Sciatic nerve (tissue), 2 donors: Measurements from ENCODE around the gene BCL3. TPM values are rescaled to one million over a fixed set of nuclear protein-coding genes. Genes with fewer than 3 reads are reported as not detected.
"Not testable (repeated sequence)": the region's sequence is repeated elsewhere in the genome, so short reads cannot be mapped to it uniquely, and the experiment has no call there.

Experiments used
- ATAC-seq: fragments of 200-7000 bp; cut with Tn5 transposase; one replicate; pipeline ENCODE4 v1.9.1; 2020; ENCODE audit warnings: mild to moderate bottlenecking, moderate library complexity
- DNase-seq: peaks from one replicate; pipeline ENCODE4 v3.0.0-alpha.2; 2020; ENCODE audit warnings: low spot score
- intact Hi-C: fragments of 100-400 bp; cut with DNase I; formaldehyde crosslinking; loops from one replicate; pipeline ENCODE4 v1.14.2; 2022
- total RNA-seq: library from RNA; stranded (reverse); fragmentation: NEBNext Ultra II Directional; extraction: Animal tissue kit (Norgen Biotek cat#: 25700); gene quantifications from one replicate; pipeline ENCODE4 v1.2.1, GENCODE V29; 2021
- donor health status: DM: no; HTN: no; CAD: no.
- donor health status: DM: no; HTN: no; CAD: no.

BCL3 gene
- total RNA-seq, 1 donor from 2014 or later = 117 TPM

- ATAC-seq = no peak
These were observed 29.2 kb upstream of the BCL3 start for GRCh38 chr19:44719262-44719701.

GRCh38 chr19:44720396-44720795 lies 28.1 kb upstream of the BCL3 start:
- ATAC-seq, DNase-seq: not testable (repeated sequence)
- intact Hi-C loops = loop anchor here (10.0 kb wide), 1 partner anchor 134 kb away; no protein-coding TSS in a partner anchor

More at GRCh38 chr19:44719262-44719701, 29.2 kb upstream of the BCL3 start:
- intact Hi-C loops = no loop called here
- DNase-seq = no peak

GRCh38 chr19:44720945-44721344 lies 27.6 kb upstream of the BCL3 start:
- intact Hi-C loops = loop anchor here (10.0 kb wide), 1 partner anchor 134 kb away; no protein-coding TSS in a partner anchor

GRCh38 chr19:44721369-44721768 lies 27.1 kb upstream of the BCL3 start:
- intact Hi-C loops = loop anchor here (10.0 kb wide), 1 partner anchor 133 kb away; no protein-coding TSS in a partner anchor
- not testable (repeated sequence) for DNase-seq, ATAC-seq

More at GRCh38 chr19:44720945-44721344, 27.6 kb upstream of the BCL3 start:
- ATAC-seq (no peak), DNase-seq (no peak)

GRCh38 chr19:44722131-44723121 lies 26.1 kb upstream of the BCL3 start:
- ATAC-seq (no peak), DNase-seq (no peak)
- intact Hi-C loops = loop anchor here (10.0 kb wide), 1 partner anchor 132 kb away; no protein-coding TSS in a partner anchor

- intact Hi-C loops = loop anchor here (10.0 kb wide), 1 partner anchor 131 kb away; no protein-coding TSS in a partner anchor
- ATAC-seq = peak; percentile 38
- DNase-seq = no peak
These were observed 25.1 kb upstream of the BCL3 start for GRCh38 chr19:44723299-44723951.

- DNase-seq (peak; percentile 90), ATAC-seq (peak; percentile 91)
- intact Hi-C loops = loop anchor here (2.0 to 10.0 kb wide), 2 partner anchors 45 to 131 kb away; no protein-coding TSS in a partner anchor
These were observed 24.6 kb upstream of the BCL3 start for GRCh38 chr19:44723952-44724319.

- intact Hi-C loops = loop anchor here (2.0 to 10.0 kb wide), 2 partner anchors 44 to 130 kb away; no protein-coding TSS in a partner anchor
- DNase-seq (no peak), ATAC-seq (peak; percentile 21)
These were observed 23.3 kb upstream of the BCL3 start for GRCh38 chr19:44725251-44725650.

GRCh38 chr19:44725684-44726083 lies 22.8 kb upstream of the BCL3 start:
- no peak for ATAC-seq
- intact Hi-C loops = loop anchor here (2.0 to 10.0 kb wide), 2 partner anchors 43 to 129 kb away; no protein-coding TSS in a partner anchor
- no peak for DNase-seq

GRCh38 chr19:44726465-44726864 lies 22.0 kb upstream of the BCL3 start:
- intact Hi-C loops = loop anchor here (10.0 kb wide), 1 partner anchor 128 kb away; no protein-coding TSS in a partner anchor
- ATAC-seq = no peak
- no peak for DNase-seq

GRCh38 chr19:44728178-44728577 lies 20.3 kb upstream of the BCL3 start:
- intact Hi-C loops = loop anchor here (10.0 kb wide), 1 partner anchor 127 kb away; no protein-coding TSS in a partner anchor
- ATAC-seq = no peak
- no peak for DNase-seq

- intact Hi-C loops = loop anchor here (10.0 kb wide), 1 partner anchor 125 kb away; no protein-coding TSS in a partner anchor
- no peak for DNase-seq
- no peak for ATAC-seq
These were observed 18.9 kb upstream of the BCL3 start for GRCh38 chr19:44729516-44730033.

- no peak for DNase-seq
- no peak for ATAC-seq
- intact Hi-C loops = no loop called here
These were observed 17.4 kb upstream of the BCL3 start for GRCh38 chr19:44731081-44731480.

GRCh38 chr19:44731622-44732021 lies 16.9 kb upstream of the BCL3 start:
- intact Hi-C loops = no loop called here
- no peak for ATAC-seq
- no peak for DNase-seq

- intact Hi-C loops = no loop called here
- DNase-seq (no peak), ATAC-seq (no peak)
These were observed 16.1 kb upstream of the BCL3 start for GRCh38 chr19:44732235-44733014.

GRCh38 chr19:44734357-44734756 lies 14.2 kb upstream of the BCL3 start:
- ATAC-seq = no peak
- intact Hi-C loops = no loop called here
- no peak for DNase-seq

GRCh38 chr19:44735011-44735410 lies 13.5 kb upstream of the BCL3 start:
- no peak for DNase-seq
- ATAC-seq = no peak
- intact Hi-C loops = no loop called here
